ENCODE measurements around the gene STYXL2. TPM values are rescaled to one million over a fixed set of nuclear protein-coding genes. Genes with fewer than 3 reads are reported as not detected.

STYXL2 gene
- total and polyA plus RNA-seq, 9 of the 15 experiments (the other 6 are each of a cell fraction or from before 2014, with no cell fraction given), result not detected

DNA sequence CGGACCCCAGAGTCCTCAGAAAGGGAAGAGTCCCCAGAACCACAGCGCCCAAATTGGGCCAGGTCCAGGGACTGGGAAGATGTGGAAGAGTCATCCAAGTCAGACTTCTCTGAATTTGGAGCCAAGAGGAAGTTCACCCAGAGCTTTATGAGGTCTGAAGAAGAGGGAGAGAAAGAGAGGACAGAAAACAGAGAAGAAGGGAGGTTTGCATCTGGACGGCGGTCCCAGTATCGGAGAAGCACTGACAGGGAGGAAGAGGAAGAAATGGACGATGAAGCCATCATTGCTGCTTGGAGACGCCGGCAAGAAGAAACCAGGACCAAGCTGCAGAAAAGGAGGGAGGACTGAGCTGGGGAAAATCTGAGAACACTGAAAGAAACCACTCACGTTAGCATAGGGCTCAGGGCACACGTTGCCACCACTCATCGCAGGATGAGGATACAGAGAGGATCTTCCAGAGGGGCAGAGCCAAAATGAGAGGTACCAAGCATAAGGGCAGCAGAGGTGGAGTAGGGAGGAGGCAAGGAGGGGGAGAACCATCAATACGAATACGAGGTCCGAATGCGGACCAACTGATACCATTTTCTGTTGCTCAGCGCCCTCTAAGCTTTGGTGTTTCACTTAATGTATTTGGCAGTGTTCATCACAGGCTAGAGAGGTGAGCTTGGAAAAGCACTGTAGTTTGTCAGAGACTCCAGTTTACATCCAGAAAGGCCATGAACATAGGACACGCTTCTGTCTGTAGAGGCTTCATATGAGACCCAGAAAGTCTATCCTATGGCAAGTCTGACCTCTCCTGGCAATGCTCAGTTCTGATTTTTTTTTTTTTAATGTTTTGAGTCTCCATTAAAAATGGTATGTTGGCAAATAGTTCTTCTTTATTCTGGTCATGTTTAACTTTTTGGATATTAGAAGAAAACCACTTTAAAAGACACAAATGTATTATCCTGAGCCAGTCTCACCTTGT, 34.7 kb downstream of the STYXL2 start:
- Histone ChIP-seq H3K79me2 (ENCODE audit: control insufficient read depth, insufficient read depth, low read length) (no peaks in the 10 kb centered on the region), H3K9me3 (replicated peaks; ENCODE audit: control insufficient read depth, insufficient read depth, low read depth, low read length) (no peaks in the 10 kb centered on the region), H3K27me3 (ENCODE audit: control insufficient read depth in 2 of 2, insufficient read depth in 2 of 2, low read length in 2 of 2) (peaks cover 58 to 70% of the 10 kb centered on the region in 2 experiments), H3K9me1 (ENCODE audit: control insufficient read depth, insufficient read depth, low read length) (peaks cover 4% of the 10 kb centered on the region), H3K36me3 (ENCODE audit: control insufficient read depth, insufficient read depth, low read length) (no peaks in the 10 kb centered on the region), H3K4me3 (no peak overlapping the region), H2AFZ (ENCODE audit: low read depth, low read length) (no peak overlapping the region), H3K4me2 (ENCODE audit: insufficient read depth, low read length) (no peak overlapping the region), H3K9ac (ENCODE audit: insufficient read depth in 1 of 2, low read depth in 2 of 2, low read length in 2 of 2) (no peak overlapping the region), H4K20me1 (replicated peaks; ENCODE audit: control insufficient read depth, insufficient read depth, low read length) (no peaks in the 10 kb centered on the region), H3K4me1 (replicated peaks in 1 of 2; ENCODE audit: control insufficient read depth in 2 of 2, insufficient read depth in 2 of 2, low read length in 2 of 2) (peaks cover 0 to 7% of the 10 kb centered on the region in 2 experiments; a peak in 1 of 5 replicates), H3K27ac (ENCODE audit: extremely low read depth, low read depth, low read length) (no peak overlapping the region)
- ChIA-PET CTCF (ENCODE audit: low intra/inter-chr PET ratio) (no interaction called here), POLR2A (interaction anchor here (0.7 to 1.1 kb wide), 5 partner anchors 11 to 113 kb away, joined by 3 to 6 read pairs (median 3); no protein-coding TSS in a partner anchor)
- no peak for DNase-seq (ENCODE audit: extremely low read depth in 1 of 4, low spot score in 3 of 4)
- no peak for FAIRE-seq
- intact Hi-C loops (cut with micrococcal nuclease) (no loop called here), in situ Hi-C loops (cut with MboI) (no loop called here)
- no TSS peak for BruUV-seq (replicated peaks)
- TF ChIP-seq HSF4 (CRISPR knock-in tag; IDR thresholded peaks at IDR 0.05; ENCODE audit: borderline replicate concordance), result no peak
- TF ChIP-seq CTCF (IDR thresholded peaks at IDR 0.05 in 2 of 3, conservative IDR thresholded peaks at IDR 0.05 in 1 of 3; ENCODE audit: insufficient read depth in 2 of 3, low read depth in 1 of 3, low read length in 3 of 3), result peak in 2 of 3 experiments; percentile 6 to 38; a peak in 2 of 6 replicates
- TF ChIP-seq, protein P1, sequence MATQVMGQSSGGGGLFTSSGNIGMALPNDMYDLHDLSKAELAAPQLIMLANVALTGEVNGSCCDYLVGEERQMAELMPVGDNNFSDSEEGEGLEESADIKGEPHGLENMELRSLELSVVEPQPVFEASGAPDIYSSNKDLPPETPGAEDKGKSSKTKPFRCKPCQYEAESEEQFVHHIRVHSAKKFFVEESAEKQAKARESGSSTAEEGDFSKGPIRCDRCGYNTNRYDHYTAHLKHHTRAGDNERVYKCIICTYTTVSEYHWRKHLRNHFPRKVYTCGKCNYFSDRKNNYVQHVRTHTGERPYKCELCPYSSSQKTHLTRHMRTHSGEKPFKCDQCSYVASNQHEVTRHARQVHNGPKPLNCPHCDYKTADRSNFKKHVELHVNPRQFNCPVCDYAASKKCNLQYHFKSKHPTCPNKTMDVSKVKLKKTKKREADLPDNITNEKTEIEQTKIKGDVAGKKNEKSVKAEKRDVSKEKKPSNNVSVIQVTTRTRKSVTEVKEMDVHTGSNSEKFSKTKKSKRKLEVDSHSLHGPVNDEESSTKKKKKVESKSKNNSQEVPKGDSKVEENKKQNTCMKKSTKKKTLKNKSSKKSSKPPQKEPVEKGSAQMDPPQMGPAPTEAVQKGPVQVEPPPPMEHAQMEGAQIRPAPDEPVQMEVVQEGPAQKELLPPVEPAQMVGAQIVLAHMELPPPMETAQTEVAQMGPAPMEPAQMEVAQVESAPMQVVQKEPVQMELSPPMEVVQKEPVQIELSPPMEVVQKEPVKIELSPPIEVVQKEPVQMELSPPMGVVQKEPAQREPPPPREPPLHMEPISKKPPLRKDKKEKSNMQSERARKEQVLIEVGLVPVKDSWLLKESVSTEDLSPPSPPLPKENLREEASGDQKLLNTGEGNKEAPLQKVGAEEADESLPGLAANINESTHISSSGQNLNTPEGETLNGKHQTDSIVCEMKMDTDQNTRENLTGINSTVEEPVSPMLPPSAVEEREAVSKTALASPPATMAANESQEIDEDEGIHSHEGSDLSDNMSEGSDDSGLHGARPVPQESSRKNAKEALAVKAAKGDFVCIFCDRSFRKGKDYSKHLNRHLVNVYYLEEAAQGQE (IDR thresholded peaks at IDR 0.05; ENCODE audit: borderline replicate concordance), result peak; percentile 6; the same call in 1 of the 2 replicates
- TF ChIP-seq, protein P1 (CRISPR knock-in tag; IDR thresholded peaks at IDR 0.05; ENCODE audit: low read depth), result no peak
- ATAC-seq, result no peak
- 1% methylated on average over 17 of the region's 17 CpGs for WGBS (ENCODE audit: insufficient coverage, low coverage, missing lambda C conversion rate)
